ENCODE data around the gene CEP170B.
"Not testable (repeated sequence)": the region's sequence is repeated elsewhere in the genome, so short reads cannot be mapped to it uniquely, and the experiment has no call there.

Gene CEP170B

DNA sequence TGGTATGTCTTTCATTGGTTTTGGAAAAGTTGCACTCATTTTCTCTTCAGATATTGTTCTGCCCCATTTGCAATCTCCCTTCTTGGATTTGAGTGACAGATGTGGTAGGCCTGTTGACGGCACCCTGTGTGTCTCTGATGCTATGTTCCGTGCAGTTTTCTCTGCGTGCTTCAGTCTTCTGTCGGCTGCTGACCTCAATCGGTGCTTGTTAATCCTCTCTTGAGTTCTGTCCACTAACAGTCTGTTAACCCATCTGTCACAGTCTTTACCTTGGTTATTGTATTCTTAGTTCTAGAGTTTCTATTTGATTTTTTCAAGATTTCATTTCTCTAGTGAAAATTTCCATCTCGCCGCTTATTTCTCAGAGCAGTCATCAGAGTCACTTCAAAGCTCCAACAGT lies 38.9 kb downstream of the CEP170B start:
- Histone ChIP-seq H3K4me3 (ENCODE audit: low read length) (no peak overlapping the region), H3K79me2 (ENCODE audit: control insufficient read depth, low read length) (no peaks in the 10 kb centered on the region), H3K4me1 (ENCODE audit: control insufficient read depth, low read length) (no peaks in the 10 kb centered on the region), H4K20me1 (ENCODE audit: control insufficient read depth, insufficient read depth, low read depth, low read length) (no peaks in the 10 kb centered on the region), H3K4me2 (ENCODE audit: low read length) (no peak overlapping the region), H3F3A (ENCODE audit: control insufficient read depth, insufficient read depth) (peaks cover 5% of the 10 kb centered on the region; the same call in 1 of the 2 replicates), H3K36me3 (ENCODE audit: control insufficient read depth, low read length) (no peaks in the 10 kb centered on the region), H3K27ac (ENCODE audit: low read depth, low read length) (no peak overlapping the region), H3K9me3 (ENCODE audit: control insufficient read depth, insufficient read depth, low read length) (no peaks in the 10 kb centered on the region), H3K9me2 (replicated peaks; ENCODE audit: control insufficient read depth, low read length) (no peaks in the 10 kb centered on the region), H3K27me3 (ENCODE audit: control insufficient read depth, low read length) (peaks cover 25% of the 10 kb centered on the region)
- no peak for TF ChIP-seq EZH2phosphoT487 (IDR thresholded peaks at IDR 0.05; ENCODE audit: borderline replicate concordance, low read length)
- no peak for TF ChIP-seq CTCF (IDR thresholded peaks at IDR 0.05; ENCODE audit: low read depth, low read length, poor library complexity, severe bottlenecking)

- H3K4me1 ChIP-seq (ENCODE audit: control insufficient read depth, low read length); H3F3A ChIP-seq (ENCODE audit: control insufficient read depth, insufficient read depth); H3K9me2 ChIP-seq (replicated peaks; ENCODE audit: control insufficient read depth, low read length); H4K20me1 ChIP-seq (ENCODE audit: control insufficient read depth, insufficient read depth, low read depth, low read length); H3K9me3 ChIP-seq (ENCODE audit: control insufficient read depth, insufficient read depth, low read length); H3K4me2 ChIP-seq (ENCODE audit: low read length); H3K79me2 ChIP-seq (ENCODE audit: control insufficient read depth, low read length); H3K4me3 ChIP-seq (ENCODE audit: low read length); H3K27ac ChIP-seq (ENCODE audit: low read depth, low read length); H3K36me3 ChIP-seq (ENCODE audit: control insufficient read depth, low read length): not testable (repeated sequence)
- peaks cover 24% of the 10 kb centered on the region for H3K27me3 ChIP-seq (ENCODE audit: control insufficient read depth, low read length)
Observed at GRCh38 chr14:104904650-104905578, 39.8 kb downstream of the CEP170B start.

GRCh38 chr14:104905579-104905933 lies 40.5 kb downstream of the CEP170B start:
- H3K27me3 ChIP-seq (ENCODE audit: control insufficient read depth, low read length) = peaks cover 21% of the 10 kb centered on the region
- not testable (repeated sequence) for H3K9me3 ChIP-seq (ENCODE audit: control insufficient read depth, insufficient read depth, low read length)

GRCh38 chr14:104908303-104908702 lies 43.2 kb downstream of the CEP170B start:
- TF ChIP-seq EZH2phosphoT487 (IDR thresholded peaks at IDR 0.05; ENCODE audit: borderline replicate concordance, low read length) (no peak), CTCF (IDR thresholded peaks at IDR 0.05; ENCODE audit: low read depth, low read length, poor library complexity, severe bottlenecking) (no peak)
- H3K27me3 ChIP-seq (ENCODE audit: control insufficient read depth, low read length) = peaks cover 23% of the 10 kb centered on the region
- H3K27ac ChIP-seq (ENCODE audit: low read depth, low read length) = no peak overlapping the region
- no peak overlapping the region for H3K4me2 ChIP-seq (ENCODE audit: low read length)
- no peaks in the 10 kb centered on the region for H3K79me2 ChIP-seq (ENCODE audit: control insufficient read depth, low read length)
- no peaks in the 10 kb centered on the region for H3K9me2 ChIP-seq (replicated peaks; ENCODE audit: control insufficient read depth, low read length)
- H3K4me1 ChIP-seq (ENCODE audit: control insufficient read depth, low read length) = no peaks in the 10 kb centered on the region
- no peaks in the 10 kb centered on the region for H3F3A ChIP-seq (ENCODE audit: control insufficient read depth, insufficient read depth)
- no peak overlapping the region for H3K4me3 ChIP-seq (ENCODE audit: low read length)
- H3K36me3 ChIP-seq (ENCODE audit: control insufficient read depth, low read length) = no peaks in the 10 kb centered on the region
- no peaks in the 10 kb centered on the region for H4K20me1 ChIP-seq (ENCODE audit: control insufficient read depth, insufficient read depth, low read depth, low read length)
- peaks cover 21% of the 10 kb centered on the region for H3K9me3 ChIP-seq (ENCODE audit: control insufficient read depth, insufficient read depth, low read length)

More at GRCh38 chr14:104905579-104905933, 40.5 kb downstream of the CEP170B start:
- not testable (repeated sequence) for H3K36me3 ChIP-seq (ENCODE audit: control insufficient read depth, low read length); H4K20me1 ChIP-seq (ENCODE audit: control insufficient read depth, insufficient read depth, low read depth, low read length); H3K4me3 ChIP-seq (ENCODE audit: low read length); H3F3A ChIP-seq (ENCODE audit: control insufficient read depth, insufficient read depth); H3K4me1 ChIP-seq (ENCODE audit: control insufficient read depth, low read length); H3K9me2 ChIP-seq (replicated peaks; ENCODE audit: control insufficient read depth, low read length); H3K4me2 ChIP-seq (ENCODE audit: low read length); H3K27ac ChIP-seq (ENCODE audit: low read depth, low read length); H3K79me2 ChIP-seq (ENCODE audit: control insufficient read depth, low read length)
